H1 (cell line): ENCODE results near the gene COX7C. TPM values are rescaled to one million over a fixed set of nuclear protein-coding genes. Genes with fewer than 3 reads are reported as not detected.

Experiments
- CTCF ChIA-PET: fragments of 300-600 bp; sonication (Branson Sonifier 250); formaldehyde crosslinking; loops from one replicate; lab custom pipeline; 2021; ENCODE audit not compliant: partially characterized antibody; lab: Charles Lee
- POLR2A ChIA-PET: fragments of 300-600 bp; sonication (Branson Sonifier 250); formaldehyde crosslinking; loops from one replicate; lab custom pipeline; 2021; ENCODE audit warnings: inconsistent platforms; ENCODE audit not compliant: partially characterized antibody; lab: Charles Lee
- DNase-seq, 2 experiments: peaks; one replicate each; pipeline versions ENCODE4 v3.0.0 to v3.0.0-alpha.2; 2010 to 2022; ENCODE audit warnings: low spot score in 2 of 2, low read depth in 1 of 2, mixed read lengths in 1 of 2
- FAIRE-seq: peaks from 2 replicates; lab custom pipeline; 2011; peaks lifted over from hg19 to GRCh38; lab: Jason Lieb, UNC
- H2AFZ ChIP-seq: 2 replicates; pipeline ENCODE4 v1.8.1; 2012; ENCODE audit warnings: low read length, inconsistent platforms
- H2AK5ac ChIP-seq: 2 replicates; pipeline ENCODE4 v1.6.1; 2013; ENCODE audit warnings: low read depth, low read length
- H2BK120ac ChIP-seq: replicated peaks from 2 replicates; pipeline ENCODE3; 2013; ENCODE audit warnings: low read depth, low read length, inconsistent platforms
- H2BK12ac ChIP-seq: 2 replicates; pipeline ENCODE4 v1.6.1; 2013; ENCODE audit warnings: low read depth, low read length
- H2BK15ac ChIP-seq: 2 replicates; pipeline ENCODE4 v1.6.1; 2013; ENCODE audit warnings: low read length
- H2BK20ac ChIP-seq: 2 replicates; pipeline ENCODE4 v1.6.1; 2013; ENCODE audit warnings: low read length
- H2BK5ac ChIP-seq: 2 replicates; pipeline ENCODE4 v1.6.1; 2013; ENCODE audit warnings: low read depth, low read length
- H3K14ac ChIP-seq: 2 replicates; pipeline ENCODE4 v1.6.1; 2013; ENCODE audit warnings: inconsistent platforms; ENCODE audit not compliant: insufficient read length
- H3K18ac ChIP-seq: 2 replicates; pipeline ENCODE4 v1.6.1; 2013; ENCODE audit warnings: low read length; ENCODE audit errors: extremely low read depth
- H3K23ac ChIP-seq: 2 replicates; pipeline ENCODE4 v1.6.1; 2013; ENCODE audit warnings: inconsistent platforms; ENCODE audit not compliant: insufficient read length
- H3K23me2 ChIP-seq: 2 replicates; pipeline ENCODE4 v1.6.1; 2013; ENCODE audit warnings: low read depth, low read length
- H3K27ac ChIP-seq: 2 replicates; pipeline ENCODE4 v1.6.1; 2011; ENCODE audit warnings: low read depth, low read length, inconsistent platforms
- H3K27me3 ChIP-seq, 4 experiments: replicated peaks in 1 of 4; 1 replicate in 1 of 4; 2 replicates in 3 of 4; pipeline versions ENCODE4 v1.6.1 to v1.8.1; 2011 to 2013; ENCODE audit warnings: low read length in 3 of 4, mild to moderate bottlenecking in 3 of 4, inconsistent platforms in 2 of 4, mixed read lengths in 2 of 4, moderate library complexity in 1 of 4; ENCODE audit not compliant: control insufficient read depth in 3 of 4, insufficient read depth in 3 of 4; ENCODE audit errors: extremely low read depth in 1 of 4
- H3K36me3 ChIP-seq, 4 experiments: 2 replicates each; pipeline versions ENCODE4 v1.6.1 to v1.8.1; 2011 to 2013; ENCODE audit warnings: mild to moderate bottlenecking in 4 of 4, low read length in 3 of 4, moderate library complexity in 2 of 4, control low read depth in 1 of 4, inconsistent platforms in 1 of 4; ENCODE audit not compliant: insufficient read depth in 4 of 4, control insufficient read depth in 2 of 4
- H3K4ac ChIP-seq: replicated peaks from 2 replicates; pipeline ENCODE3; 2013; ENCODE audit warnings: low read length, low read depth, mixed read lengths, inconsistent platforms; ENCODE audit not compliant: insufficient read length
- H3K4me1 ChIP-seq, 4 experiments: replicated peaks in 1 of 4; 1 replicate in 1 of 4; 2 replicates in 3 of 4; pipeline versions ENCODE4 v1.6.1 to v1.8.1; 2011 to 2013; ENCODE audit warnings: low read length in 3 of 4, inconsistent platforms in 2 of 4, mixed read lengths in 1 of 4; ENCODE audit not compliant: insufficient read depth in 4 of 4, control insufficient read depth in 3 of 4
- H3K4me2 ChIP-seq, 2 experiments: 2 replicates each; pipeline versions ENCODE4 v1.6.1 to v1.8.1; 2011 to 2013; ENCODE audit warnings: low read depth in 2 of 2, low read length in 2 of 2, control low read depth in 1 of 2, inconsistent platforms in 1 of 2, mild to moderate bottlenecking in 1 of 2; ENCODE audit not compliant: insufficient read depth in 1 of 2
- H3K4me3 ChIP-seq, 4 experiments: fragments of 200-600, 300-600 bp in 1 of 4; sonication (generic), shearing (Covaris generic), sonication (Bioruptor Twin) in 1 of 4; 2 replicates each; pipeline versions ENCODE4 v1.5.1 to v1.8.1; 2011 to 2016; ENCODE audit warnings: low read length in 4 of 4, low read depth in 3 of 4, control low read depth in 2 of 4, inconsistent platforms in 2 of 4, mild to moderate bottlenecking in 2 of 4, mixed read lengths in 1 of 4, moderate library complexity in 1 of 4; ENCODE audit not compliant: insufficient read depth in 2 of 4; ENCODE audit errors: extremely low read depth in 1 of 4
- H3K56ac ChIP-seq: replicated peaks from 2 replicates; pipeline ENCODE3; 2013; ENCODE audit warnings: low read depth, mild to moderate bottlenecking, mixed read lengths, low read length, inconsistent platforms; ENCODE audit not compliant: insufficient read length
- H3K79me1 ChIP-seq: 2 replicates; pipeline ENCODE4 v1.6.1; 2013; ENCODE audit warnings: low read depth, low read length, control low read depth
- H3K79me2 ChIP-seq, 2 experiments: 2 replicates each; pipeline versions ENCODE4 v1.6.1 to v1.8.1; 2012 to 2013; ENCODE audit warnings: low read length in 2 of 2, mild to moderate bottlenecking in 2 of 2, inconsistent platforms in 1 of 2; ENCODE audit not compliant: insufficient read depth in 2 of 2, control insufficient read depth in 1 of 2
- H3K9ac ChIP-seq, 4 experiments: replicated peaks in 1 of 4; 1 replicate in 1 of 4; 2 replicates in 3 of 4; pipeline versions ENCODE4 v1.6.1 to v1.8.1; 2011 to 2013; ENCODE audit warnings: low read depth in 3 of 4, low read length in 3 of 4, control low read depth in 2 of 4, mild to moderate bottlenecking in 2 of 4, moderate library complexity in 2 of 4, inconsistent platforms in 1 of 4; ENCODE audit errors: extremely low read depth in 1 of 4
- H3K9me3 ChIP-seq, 2 experiments: 2 replicates each; pipeline versions ENCODE4 v1.6.1 to v1.8.1; 2012 to 2013; ENCODE audit warnings: mild to moderate bottlenecking in 2 of 2, moderate library complexity in 2 of 2, control low read depth in 1 of 2, inconsistent platforms in 1 of 2, low read depth in 1 of 2, low read length in 1 of 2, mixed read lengths in 1 of 2; ENCODE audit not compliant: insufficient read depth in 2 of 2
- H4K20me1 ChIP-seq, 2 experiments: replicated peaks in 1 of 2; 2 replicates each; pipeline versions ENCODE3 to v1.8.1; 2011 to 2013; ENCODE audit warnings: inconsistent platforms in 2 of 2, low read length in 2 of 2, mild to moderate bottlenecking in 1 of 2; ENCODE audit not compliant: insufficient read depth in 2 of 2, control insufficient read depth in 1 of 2
- H4K5ac ChIP-seq: 2 replicates; pipeline ENCODE4 v1.6.1; 2013; ENCODE audit warnings: low read length, low read depth, mixed read lengths, inconsistent platforms; ENCODE audit not compliant: insufficient read length
- H4K8ac ChIP-seq: 2 replicates; pipeline ENCODE4 v1.8.0; 2013; ENCODE audit warnings: mild to moderate bottlenecking, moderate library complexity, low read length, inconsistent platforms; ENCODE audit not compliant: insufficient read depth; ENCODE audit errors: extremely low read depth
- H4K91ac ChIP-seq: replicated peaks from 2 replicates; pipeline ENCODE3; 2013; ENCODE audit warnings: low read length, mixed read lengths, inconsistent platforms; ENCODE audit not compliant: insufficient read length
- CBX8 ChIP-seq: fragments of 300-800, 300-1000 bp; sonication (generic); IDR thresholded peaks from 2 replicates; pipeline ENCODE4 v1.7.1; 2016; ENCODE audit warnings: low read depth, low read length, borderline replicate concordance
- SIX5 ChIP-seq: IDR thresholded peaks from 2 replicates; pipeline ENCODE4 v1.6.1; 2011; ENCODE audit warnings: mild to moderate bottlenecking, low read depth, low read length
- WGBS, 2 experiments: shearing (Covaris generic) in 1 of 2; methylation state at CpG; one replicate each; pipeline versions ENCODE4 v1.1.6 to v1.1.7; 2013 to 2015; ENCODE audit warnings: low lambda C conversion rate in 2 of 2, mixed read lengths in 2 of 2, inconsistent platforms in 1 of 2, low coverage in 1 of 2, missing lambda C conversion rate in 1 of 2; ENCODE audit not compliant: insufficient replicate concordance in 2 of 2, insufficient coverage in 1 of 2, insufficient read length in 1 of 2; ENCODE audit errors: extremely low coverage in 1 of 2, missing lambda C conversion rate in 1 of 2; 5-methylcytosine and 5-hydroxymethylcytosine counted together
- polyA plus RNA-seq, 7 experiments: library from polyadenylated mRNA; depleted of rRNA in 3 of 7; stranded (reverse) in 5 of 7; unstranded in 2 of 7; fragments of >200 nt in 5 of 7; fragments of 200-250 nt in 2 of 7; gene quantifications; 1 replicate in 5 of 7; 2 replicates in 1 of 7; 4 replicates in 1 of 7; pipeline versions ENCODE4 v1.2.1 to v1.2.3, GENCODE V29; 2011 to 2013; ENCODE audit warnings: missing spikeins in 2 of 7, mixed read lengths in 2 of 7
- total RNA-seq: library from RNA; stranded (reverse); fragmentation: NEBNext Ultra II Directional; extraction: Animal tissue kit (Norgen Biotek cat#: 25700); gene quantifications from 2 replicates; pipeline ENCODE4 v1.2.1, GENCODE V29; 2021

COX7C gene
- total and polyA plus RNA-seq, 2 of the 8 experiments (the other 6 are each of a cell fraction or from before 2014, with no cell fraction given) = 1,059 to 1,207 TPM

DNA sequence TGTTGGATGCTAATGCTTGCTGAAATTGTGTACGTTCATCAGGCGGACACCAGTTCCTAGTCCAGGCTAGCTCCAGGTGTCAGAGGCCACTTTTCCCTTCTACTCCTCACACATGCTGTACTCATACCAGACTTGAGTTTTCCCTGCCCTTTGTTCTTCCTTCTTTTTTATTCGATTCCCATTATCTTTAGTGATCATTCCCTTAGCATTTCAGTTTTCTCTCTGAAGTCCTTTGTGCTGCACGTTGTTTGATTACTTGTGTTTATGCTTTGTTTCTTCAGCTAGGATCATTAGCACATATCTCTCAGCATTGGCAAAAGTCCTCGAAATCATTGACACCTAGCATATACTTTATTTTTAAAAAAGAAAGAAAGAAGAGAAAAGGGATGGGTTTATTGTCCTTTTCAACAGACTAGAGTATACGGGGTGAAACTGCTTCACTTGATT lies 409 bp upstream of the COX7C start:
- Histone ChIP-seq H4K8ac (no peak overlapping the region), H2BK20ac (no peak overlapping the region), H3K23me2 (no peaks in the 10 kb centered on the region; the same call in 1 of the 2 replicates), H4K91ac (no peak overlapping the region), H3K4ac (no peak overlapping the region), H2BK5ac (no peak overlapping the region), H3K9me3 (no peaks in the 10 kb centered on the region), H3K18ac (no peak overlapping the region), H3K4me1 (peaks cover 0 to 13% (median 0%) of the 10 kb centered on the region in 4 experiments; a peak in 1 of 7 replicates), H3K79me1 (no peaks in the 10 kb centered on the region), H3K14ac (no peak overlapping the region), H3K27me3 (no peaks in the 10 kb centered on the region), H2BK15ac (no peak overlapping the region), H2AK5ac (no peak overlapping the region), H3K23ac (no peak overlapping the region), H3K36me3 (peaks cover 13 to 38% (median 24%) of the 10 kb centered on the region in 4 experiments), H3K9ac (no peak overlapping the region), H4K5ac (no peak overlapping the region), H3K4me3 (peak overlapping the region in 3 of 4 experiments; percentile 88 to 99 (median 99); a peak in 4 of 8 replicates), H2BK12ac (0 out of 2 replicates have a peak overlapping the region, but pooled peaks have one; percentile 20), H2BK120ac (no peak overlapping the region), H3K27ac (no peak overlapping the region), H3K56ac (no peak overlapping the region), H4K20me1 (no peaks in the 10 kb centered on the region), H3K79me2 (peaks cover 4 to 24% of the 10 kb centered on the region in 2 experiments; a peak in 3 of 4 replicates), H3K4me2 (no peak overlapping the region; a peak in 1 of 4 replicates), H2AFZ (peak overlapping the region; percentile 86)
- DNase-seq (no peak), FAIRE-seq (no peak)
- TF ChIP-seq CBX8 (no peak), SIX5 (no peak)
- WGBS, 2 experiments = 74% methylated on average over 6 of the region's 6 CpGs; no CpG with 5 or more reads in 1 of the 2 experiments
- ChIA-PET POLR2A (interaction anchor here (0.7 to 11.5 kb wide), 6 partner anchors 10 to 132 kb away, joined by 3 to 138 read pairs (median 4); no protein-coding TSS in a partner anchor), CTCF (no interaction called here)
